K562 (cell line): ENCODE data around the gene FSTL1.

Experiments
- CBX5 ChIP-seq: IDR thresholded peaks from 2 replicates; pipeline ENCODE4 v1.6.1; 2014; ENCODE audit warnings: low read depth, borderline replicate concordance
- POLR2A ChIP-seq: fragments of 450-650 bp; conservative IDR thresholded peaks from 2 replicates; pipeline ENCODE4 v1.6.1; 2016
- POLR3G ChIP-seq: IDR thresholded peaks from 2 replicates; pipeline ENCODE4 v1.6.1; 2011; ENCODE audit not compliant: insufficient read length, insufficient replicate concordance; ENCODE audit errors: extremely low read depth
- RFX5 ChIP-seq: IDR thresholded peaks from 2 replicates; pipeline ENCODE4 v1.6.1; 2011; ENCODE audit warnings: low read depth, mild to moderate bottlenecking, improper control_type of control experiment, low read length
- TCF7L2 ChIP-seq: fragments of 150-350 bp; IDR thresholded peaks from 2 replicates; pipeline ENCODE4 v1.6.1; 2016; ENCODE audit warnings: low read depth, mild to moderate bottlenecking, low read length, moderate library complexity
- TF ChIP-seq, protein P1 (sequence below): fragments of 150-350 bp; IDR thresholded peaks from 2 replicates; pipeline ENCODE4 v1.6.1; 2014; ENCODE audit warnings: low read depth, mild to moderate bottlenecking, low read length, borderline replicate concordance
- TF ChIP-seq, protein P2 (sequence below): sonication (generic); formaldehyde crosslinking; IDR thresholded peaks from 2 replicates; pipeline ENCODE4 v1.8.0; 2022; ENCODE audit warnings: missing genetic modification reagents, mild to moderate bottlenecking, borderline replicate concordance
- TF ChIP-seq, protein P3 (sequence below), 2 experiments: fragments of 450-650 bp in 1 of 2; sonication (generic) in 1 of 2; formaldehyde crosslinking in 1 of 2; IDR thresholded peaks; 2 replicates each; pipeline versions ENCODE4 v1.7.1 to v1.9.0; 2016 to 2022; ENCODE audit warnings: inconsistent platforms in 1 of 2, mild to moderate bottlenecking in 1 of 2, missing genetic modification reagents in 1 of 2
- TF ChIP-seq, protein P4 (sequence below): fragments of 450-650 bp; IDR thresholded peaks from 2 replicates; pipeline ENCODE4 v1.6.1; 2017; ENCODE audit warnings: antibody characterized with exemption
- TF ChIP-seq, protein P5 (sequence below): sonication (generic); formaldehyde crosslinking; IDR thresholded peaks from 2 replicates; pipeline ENCODE4 v1.8.0; 2022; ENCODE audit warnings: mild to moderate bottlenecking, low read depth, missing genetic modification reagents
- TF ChIP-seq, protein P6 (sequence below): IDR thresholded peaks from 2 replicates; pipeline ENCODE4 v1.6.1; 2012; ENCODE audit warnings: low read depth, low read length, improper control_type of control experiment, borderline replicate concordance

DNA sequence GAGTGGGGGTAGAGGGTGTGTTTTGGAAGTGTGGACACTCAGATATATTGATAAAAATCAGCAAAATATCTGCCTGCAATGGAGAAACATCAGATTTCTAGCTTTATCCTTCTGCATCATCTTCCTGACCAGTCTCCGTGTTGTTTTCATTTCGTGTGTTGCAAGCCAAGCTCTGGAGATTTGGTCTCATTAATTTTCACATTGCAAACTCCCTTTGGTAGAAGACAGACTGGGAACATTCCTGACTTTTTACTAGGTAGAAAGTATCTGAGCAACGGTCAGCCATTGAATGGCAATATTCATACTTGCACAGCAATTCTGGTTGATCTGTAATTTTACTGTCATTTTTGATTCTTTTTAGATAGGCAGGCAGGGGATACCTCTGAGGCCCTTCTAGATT, 30.4 kb downstream of the FSTL1 start:
- TF ChIP-seq, protein P1, sequence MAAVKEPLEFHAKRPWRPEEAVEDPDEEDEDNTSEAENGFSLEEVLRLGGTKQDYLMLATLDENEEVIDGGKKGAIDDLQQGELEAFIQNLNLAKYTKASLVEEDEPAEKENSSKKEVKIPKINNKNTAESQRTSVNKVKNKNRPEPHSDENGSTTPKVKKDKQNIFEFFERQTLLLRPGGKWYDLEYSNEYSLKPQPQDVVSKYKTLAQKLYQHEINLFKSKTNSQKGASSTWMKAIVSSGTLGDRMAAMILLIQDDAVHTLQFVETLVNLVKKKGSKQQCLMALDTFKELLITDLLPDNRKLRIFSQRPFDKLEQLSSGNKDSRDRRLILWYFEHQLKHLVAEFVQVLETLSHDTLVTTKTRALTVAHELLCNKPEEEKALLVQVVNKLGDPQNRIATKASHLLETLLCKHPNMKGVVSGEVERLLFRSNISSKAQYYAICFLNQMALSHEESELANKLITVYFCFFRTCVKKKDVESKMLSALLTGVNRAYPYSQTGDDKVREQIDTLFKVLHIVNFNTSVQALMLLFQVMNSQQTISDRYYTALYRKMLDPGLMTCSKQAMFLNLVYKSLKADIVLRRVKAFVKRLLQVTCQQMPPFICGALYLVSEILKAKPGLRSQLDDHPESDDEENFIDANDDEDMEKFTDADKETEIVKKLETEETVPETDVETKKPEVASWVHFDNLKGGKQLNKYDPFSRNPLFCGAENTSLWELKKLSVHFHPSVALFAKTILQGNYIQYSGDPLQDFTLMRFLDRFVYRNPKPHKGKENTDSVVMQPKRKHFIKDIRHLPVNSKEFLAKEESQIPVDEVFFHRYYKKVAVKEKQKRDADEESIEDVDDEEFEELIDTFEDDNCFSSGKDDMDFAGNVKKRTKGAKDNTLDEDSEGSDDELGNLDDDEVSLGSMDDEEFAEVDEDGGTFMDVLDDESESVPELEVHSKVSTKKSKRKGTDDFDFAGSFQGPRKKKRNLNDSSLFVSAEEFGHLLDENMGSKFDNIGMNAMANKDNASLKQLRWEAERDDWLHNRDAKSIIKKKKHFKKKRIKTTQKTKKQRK: no peak
- TF ChIP-seq, protein P2, sequence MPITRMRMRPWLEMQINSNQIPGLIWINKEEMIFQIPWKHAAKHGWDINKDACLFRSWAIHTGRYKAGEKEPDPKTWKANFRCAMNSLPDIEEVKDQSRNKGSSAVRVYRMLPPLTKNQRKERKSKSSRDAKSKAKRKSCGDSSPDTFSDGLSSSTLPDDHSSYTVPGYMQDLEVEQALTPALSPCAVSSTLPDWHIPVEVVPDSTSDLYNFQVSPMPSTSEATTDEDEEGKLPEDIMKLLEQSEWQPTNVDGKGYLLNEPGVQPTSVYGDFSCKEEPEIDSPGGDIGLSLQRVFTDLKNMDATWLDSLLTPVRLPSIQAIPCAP (CRISPR knock-in tag): no peak
- TF ChIP-seq, protein P3, sequence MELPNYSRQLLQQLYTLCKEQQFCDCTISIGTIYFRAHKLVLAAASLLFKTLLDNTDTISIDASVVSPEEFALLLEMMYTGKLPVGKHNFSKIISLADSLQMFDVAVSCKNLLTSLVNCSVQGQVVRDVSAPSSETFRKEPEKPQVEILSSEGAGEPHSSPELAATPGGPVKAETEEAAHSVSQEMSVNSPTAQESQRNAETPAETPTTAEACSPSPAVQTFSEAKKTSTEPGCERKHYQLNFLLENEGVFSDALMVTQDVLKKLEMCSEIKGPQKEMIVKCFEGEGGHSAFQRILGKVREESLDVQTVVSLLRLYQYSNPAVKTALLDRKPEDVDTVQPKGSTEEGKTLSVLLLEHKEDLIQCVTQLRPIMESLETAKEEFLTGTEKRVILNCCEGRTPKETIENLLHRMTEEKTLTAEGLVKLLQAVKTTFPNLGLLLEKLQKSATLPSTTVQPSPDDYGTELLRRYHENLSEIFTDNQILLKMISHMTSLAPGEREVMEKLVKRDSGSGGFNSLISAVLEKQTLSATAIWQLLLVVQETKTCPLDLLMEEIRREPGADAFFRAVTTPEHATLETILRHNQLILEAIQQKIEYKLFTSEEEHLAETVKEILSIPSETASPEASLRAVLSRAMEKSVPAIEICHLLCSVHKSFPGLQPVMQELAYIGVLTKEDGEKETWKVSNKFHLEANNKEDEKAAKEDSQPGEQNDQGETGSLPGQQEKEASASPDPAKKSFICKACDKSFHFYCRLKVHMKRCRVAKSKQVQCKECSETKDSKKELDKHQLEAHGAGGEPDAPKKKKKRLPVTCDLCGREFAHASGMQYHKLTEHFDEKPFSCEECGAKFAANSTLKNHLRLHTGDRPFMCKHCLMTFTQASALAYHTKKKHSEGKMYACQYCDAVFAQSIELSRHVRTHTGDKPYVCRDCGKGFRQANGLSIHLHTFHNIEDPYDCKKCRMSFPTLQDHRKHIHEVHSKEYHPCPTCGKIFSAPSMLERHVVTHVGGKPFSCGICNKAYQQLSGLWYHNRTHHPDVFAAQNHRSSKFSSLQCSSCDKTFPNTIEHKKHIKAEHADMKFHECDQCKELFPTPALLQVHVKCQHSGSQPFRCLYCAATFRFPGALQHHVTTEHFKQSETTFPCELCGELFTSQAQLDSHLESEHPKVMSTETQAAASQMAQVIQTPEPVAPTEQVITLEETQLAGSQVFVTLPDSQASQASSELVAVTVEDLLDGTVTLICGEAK (IDR thresholded peaks at IDR 0.05): no peak
- TF ChIP-seq, protein P3 (CRISPR knock-in tag; IDR thresholded peaks at IDR 0.05): no peak
- TF ChIP-seq RFX5 (no peak), CBX5 (no peak), POLR2A (no peak), TCF7L2 (no peak), POLR3G (no peak)
- TF ChIP-seq, protein P4, sequence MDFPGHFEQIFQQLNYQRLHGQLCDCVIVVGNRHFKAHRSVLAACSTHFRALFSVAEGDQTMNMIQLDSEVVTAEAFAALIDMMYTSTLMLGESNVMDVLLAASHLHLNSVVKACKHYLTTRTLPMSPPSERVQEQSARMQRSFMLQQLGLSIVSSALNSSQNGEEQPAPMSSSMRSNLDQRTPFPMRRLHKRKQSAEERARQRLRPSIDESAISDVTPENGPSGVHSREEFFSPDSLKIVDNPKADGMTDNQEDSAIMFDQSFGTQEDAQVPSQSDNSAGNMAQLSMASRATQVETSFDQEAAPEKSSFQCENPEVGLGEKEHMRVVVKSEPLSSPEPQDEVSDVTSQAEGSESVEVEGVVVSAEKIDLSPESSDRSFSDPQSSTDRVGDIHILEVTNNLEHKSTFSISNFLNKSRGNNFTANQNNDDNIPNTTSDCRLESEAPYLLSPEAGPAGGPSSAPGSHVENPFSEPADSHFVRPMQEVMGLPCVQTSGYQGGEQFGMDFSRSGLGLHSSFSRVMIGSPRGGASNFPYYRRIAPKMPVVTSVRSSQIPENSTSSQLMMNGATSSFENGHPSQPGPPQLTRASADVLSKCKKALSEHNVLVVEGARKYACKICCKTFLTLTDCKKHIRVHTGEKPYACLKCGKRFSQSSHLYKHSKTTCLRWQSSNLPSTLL: no peak
- TF ChIP-seq, protein P5, sequence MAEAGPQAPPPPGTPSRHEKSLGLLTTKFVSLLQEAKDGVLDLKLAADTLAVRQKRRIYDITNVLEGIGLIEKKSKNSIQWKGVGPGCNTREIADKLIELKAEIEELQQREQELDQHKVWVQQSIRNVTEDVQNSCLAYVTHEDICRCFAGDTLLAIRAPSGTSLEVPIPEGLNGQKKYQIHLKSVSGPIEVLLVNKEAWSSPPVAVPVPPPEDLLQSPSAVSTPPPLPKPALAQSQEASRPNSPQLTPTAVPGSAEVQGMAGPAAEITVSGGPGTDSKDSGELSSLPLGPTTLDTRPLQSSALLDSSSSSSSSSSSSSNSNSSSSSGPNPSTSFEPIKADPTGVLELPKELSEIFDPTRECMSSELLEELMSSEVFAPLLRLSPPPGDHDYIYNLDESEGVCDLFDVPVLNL (CRISPR knock-in tag): no peak
- TF ChIP-seq, protein P6, sequence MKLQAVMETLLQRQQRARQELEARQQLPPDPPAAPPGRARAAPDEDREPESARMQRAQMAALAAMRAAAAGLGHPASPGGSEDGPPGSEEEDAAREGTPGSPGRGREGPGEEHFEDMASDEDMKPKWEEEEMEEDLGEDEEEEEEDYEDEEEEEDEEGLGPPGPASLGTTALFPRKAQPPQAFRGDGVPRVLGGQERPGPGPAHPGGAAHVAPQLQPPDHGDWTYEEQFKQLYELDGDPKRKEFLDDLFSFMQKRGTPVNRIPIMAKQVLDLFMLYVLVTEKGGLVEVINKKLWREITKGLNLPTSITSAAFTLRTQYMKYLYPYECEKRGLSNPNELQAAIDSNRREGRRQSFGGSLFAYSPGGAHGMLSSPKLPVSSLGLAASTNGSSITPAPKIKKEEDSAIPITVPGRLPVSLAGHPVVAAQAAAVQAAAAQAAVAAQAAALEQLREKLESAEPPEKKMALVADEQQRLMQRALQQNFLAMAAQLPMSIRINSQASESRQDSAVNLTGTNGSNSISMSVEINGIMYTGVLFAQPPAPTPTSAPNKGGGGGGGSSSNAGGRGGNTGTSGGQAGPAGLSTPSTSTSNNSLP: no peak
